HepG2 (cell line): Measurements from ENCODE around the gene CAPN8. TPM values are rescaled to one million over a fixed set of nuclear protein-coding genes. Genes with fewer than 3 reads are reported as not detected.

Source experiments
- ATAC-seq: fragments of 200-7000 bp; cut with Tn5 transposase; 3 replicates; pipeline ENCODE4 v1.9.1; 2020; ENCODE audit warnings: mild to moderate bottlenecking, moderate library complexity
- BruUV-seq: library from RNA; stranded (reverse); fragments of 400-500 nt; replicated peaks from 2 replicates; lab custom pipeline; 2021; lab: Mats Ljungman, UMichigan
- CTCF ChIA-PET: fragments of 300-600 bp; formaldehyde crosslinking; extraction: SDS; loops from one replicate; lab custom pipeline; 2021; ENCODE audit warnings: low total read pairs, inconsistent platforms, low intra/inter-chr PET ratio; lab: Yijun Ruan, JAX
- POLR2A ChIA-PET: fragments of 350-600 bp; sonication (Branson Sonifier 250); formaldehyde crosslinking; loops from one replicate; lab custom pipeline; 2020; ENCODE audit warnings: antibody characterized with exemption, inconsistent platforms; lab: Yijun Ruan, JAX
- DNase-seq: peaks from one replicate; pipeline ENCODE4 v3.0.0-alpha.2; 2015; ENCODE audit warnings: low spot score
- FAIRE-seq: peaks from 3 replicates; lab custom pipeline; 2011; peaks lifted over from hg19 to GRCh38; lab: Jason Lieb, UNC
- H2AFZ ChIP-seq: one replicate; pipeline ENCODE4 v1.6.1; 2011; ENCODE audit warnings: low read length, inconsistent platforms
- H3K27ac ChIP-seq: fragments of 300-600 bp; 3 replicates; pipeline ENCODE4 v1.8.0; 2011; ENCODE audit warnings: mixed run types, mild to moderate bottlenecking, mixed read lengths, low read length, inconsistent platforms; ENCODE audit not compliant: insufficient read depth; ENCODE audit errors: extremely low read length
- H3K27me3 ChIP-seq, 2 experiments: fragments of 200-600 bp in 1 of 2; 2 replicates in 1 of 2; 3 replicates in 1 of 2; pipeline versions ENCODE4 v1.6.0 to v1.8.0; 2011; ENCODE audit warnings: low read length in 2 of 2, mild to moderate bottlenecking in 2 of 2, moderate library complexity in 2 of 2, inconsistent platforms in 1 of 2; ENCODE audit not compliant: insufficient read depth in 2 of 2, control insufficient read depth in 1 of 2
- H3K36me3 ChIP-seq, 2 experiments: fragments of 200-600 bp in 1 of 2; replicated peaks in 1 of 2; 2 replicates in 1 of 2; 3 replicates in 1 of 2; pipeline versions ENCODE4 v1.5.1 to v1.8.0; 2011; ENCODE audit warnings: low read length in 2 of 2, inconsistent platforms in 1 of 2; ENCODE audit not compliant: insufficient read depth in 2 of 2, control insufficient read depth in 1 of 2
- H3K4me1 ChIP-seq: 2 replicates; pipeline ENCODE4 v1.5.1; 2012; ENCODE audit warnings: low read length, inconsistent platforms; ENCODE audit not compliant: insufficient read depth
- H3K4me2 ChIP-seq: 2 replicates; pipeline ENCODE4 v1.6.0; 2011; ENCODE audit warnings: low read depth, low read length, inconsistent platforms
- H3K4me3 ChIP-seq, 3 experiments: fragments of 200-600 bp in 1 of 3; sonication (generic), shearing (Covaris generic) in 1 of 3; replicated peaks in 1 of 3; 2 replicates each; pipeline ENCODE4 v1.5.1; 2011 to 2016; ENCODE audit warnings: low read length in 3 of 3, inconsistent platforms in 2 of 3, low read depth in 2 of 3, mild to moderate bottlenecking in 2 of 3, control low read depth in 1 of 3, mixed read lengths in 1 of 3; ENCODE audit not compliant: insufficient read depth in 1 of 3
- H3K79me2 ChIP-seq: one replicate; pipeline ENCODE4 v1.6.1; 2011; ENCODE audit warnings: low read length, inconsistent platforms; ENCODE audit not compliant: insufficient read depth
- H3K9ac ChIP-seq: 2 replicates; pipeline ENCODE4 v1.6.0; 2011; ENCODE audit warnings: mild to moderate bottlenecking, low read depth, low read length, inconsistent platforms; ENCODE audit not compliant: insufficient read depth
- H3K9me3 ChIP-seq: 2 replicates; pipeline ENCODE4 v1.5.1; 2012; ENCODE audit warnings: mild to moderate bottlenecking, low read length
- H4K20me1 ChIP-seq: 2 replicates; pipeline ENCODE4 v1.6.0; 2011; ENCODE audit warnings: inconsistent platforms, mild to moderate bottlenecking, low read length, moderate library complexity; ENCODE audit not compliant: insufficient read depth
- ATRX ChIP-seq: sonication (generic); formaldehyde crosslinking; IDR thresholded peaks from 2 replicates; pipeline ENCODE4 v1.4.0; 2020; ENCODE audit warnings: missing genetic modification reagents, borderline replicate concordance
- CBX2 ChIP-seq, 2 experiments: fragments of 200-600 bp in 1 of 2; sonication (generic); formaldehyde crosslinking in 1 of 2; IDR thresholded peaks; 2 replicates each; pipeline versions ENCODE4 v1.7.0 to v1.8.1; 2018 to 2022; ENCODE audit warnings: low read depth in 2 of 2, low read length in 1 of 2, mild to moderate bottlenecking in 1 of 2, missing genetic modification reagents in 1 of 2
- GTF2F1 ChIP-seq: fragments of 150-350 bp; IDR thresholded peaks from 2 replicates; pipeline ENCODE4 v1.6.1; 2014; ENCODE audit warnings: low read length
- HDAC6 ChIP-seq: fragments of 200-600 bp; sonication (generic); IDR thresholded peaks from 2 replicates; pipeline ENCODE4 v1.7.0; 2017; ENCODE audit warnings: mild to moderate bottlenecking, antibody characterized with exemption, low read length, low read depth
- HHEX ChIP-seq: IDR thresholded peaks from 2 replicates; pipeline ENCODE4 v1.6.1; 2016; ENCODE audit warnings: control low read depth
- HMGA1 ChIP-seq: sonication (generic); formaldehyde crosslinking; conservative IDR thresholded peaks from 2 replicates; pipeline ENCODE4 v1.4.0; 2020; ENCODE audit warnings: missing genetic modification reagents
- IRF2 ChIP-seq: IDR thresholded peaks from 2 replicates; pipeline ENCODE4 v1.6.1; 2018; ENCODE audit warnings: missing genetic modification reagents, missing compliant biosample characterization
- POGK ChIP-seq: sonication (generic); formaldehyde crosslinking; conservative IDR thresholded peaks from 2 replicates; pipeline ENCODE4 v1.8.0; 2022; ENCODE audit warnings: mild to moderate bottlenecking, moderate library complexity, missing genetic modification reagents
- RNF2 ChIP-seq: fragments of 450-650 bp; conservative IDR thresholded peaks from 2 replicates; pipeline ENCODE4 v1.6.1; 2016; ENCODE audit warnings: low read depth
- SALL1 ChIP-seq: sonication (generic); formaldehyde crosslinking; IDR thresholded peaks from 2 replicates; pipeline ENCODE4 v1.8.0; 2022; ENCODE audit warnings: mild to moderate bottlenecking, missing genetic modification reagents
- TCF12 ChIP-seq, 2 experiments: fragments of 450-650 bp in 1 of 2; sonication (generic) in 1 of 2; formaldehyde crosslinking in 1 of 2; IDR thresholded peaks; 2 replicates each; pipeline versions ENCODE4 v1.6.1 to v1.8.0; 2017 to 2022; ENCODE audit warnings: antibody characterized with exemption in 1 of 2, mild to moderate bottlenecking in 1 of 2, missing genetic modification reagents in 1 of 2, moderate library complexity in 1 of 2
- WIZ ChIP-seq: sonication (generic); formaldehyde crosslinking; IDR thresholded peaks from 2 replicates; pipeline ENCODE4 v1.5.1; 2020; ENCODE audit warnings: mild to moderate bottlenecking, missing genetic modification reagents
- ZNF501 ChIP-seq: sonication (generic); formaldehyde crosslinking; IDR thresholded peaks from 2 replicates; pipeline ENCODE4 v1.5.1; 2020; ENCODE audit warnings: mild to moderate bottlenecking, moderate library complexity, missing genetic modification reagents
- ZNF749 ChIP-seq: sonication (generic); formaldehyde crosslinking; IDR thresholded peaks from 2 replicates; pipeline ENCODE4 v1.8.0; 2022; ENCODE audit warnings: mild to moderate bottlenecking, missing genetic modification reagents, moderate library complexity, borderline replicate concordance
- ZNF850 ChIP-seq: sonication (generic); formaldehyde crosslinking; conservative IDR thresholded peaks from 2 replicates; pipeline ENCODE4 v1.9.0; 2021; ENCODE audit warnings: mild to moderate bottlenecking, missing genetic modification reagents
- WGBS: methylation state at CpG from one replicate; pipeline ENCODE4 v1.1.6; 2017; ENCODE audit warnings: low lambda C conversion rate; 5-methylcytosine and 5-hydroxymethylcytosine counted together
- in situ Hi-C: cut with HindIII; loops from 2 replicates; pipeline ENCODE4 v1.10.0; 2017; ENCODE audit warnings: low pct_unique_long_range_greater_than_20kb; ENCODE audit not compliant: extremely low pct_ligation_motif_present
- intact Hi-C: fragments of 100-400 bp; cut with micrococcal nuclease; formaldehyde crosslinking; loops from one replicate; pipeline ENCODE4 v1.10.0; 2022; ENCODE audit not compliant: unreplicated experiment
- polyA plus RNA-seq, 8 experiments: library from polyadenylated mRNA; depleted of rRNA in 3 of 8; stranded (reverse) in 7 of 8; unstranded in 1 of 8; fragments of >200 nt; fragmentation: Illumina TruSeq in 4 of 8; extraction: Trizol in 4 of 8; gene quantifications; 2 replicates each; pipeline versions ENCODE4 v1.2.1 to v1.2.3, GENCODE V29; 2011 to 2016; ENCODE audit warnings: low read depth in 4 of 8, missing spikeins in 1 of 8, mixed read lengths in 1 of 8; ENCODE audit not compliant: insufficient read depth in 1 of 8
- total RNA-seq, 5 experiments: library from RNA; depleted of rRNA; stranded (reverse); fragments of >200 nt; fragmentation: Illumina TruSeq; extraction: Trizol; gene quantifications; 2 replicates each; pipeline ENCODE4 v1.2.3, GENCODE V29; 2016; ENCODE audit warnings: low read depth in 1 of 5
- TF ChIP-seq, protein P1 (sequence below): sonication (generic); formaldehyde crosslinking; IDR thresholded peaks from 2 replicates; pipeline ENCODE4 v1.8.0; 2022; ENCODE audit warnings: missing genetic modification reagents, low read depth, mild to moderate bottlenecking, borderline replicate concordance

The CAPN8 gene
- total and polyA plus RNA-seq, 2 of the 13 experiments (the other 11 are each of a cell fraction or from before 2014, with no cell fraction given) = 0.20 to 0.25 TPM

DNA sequence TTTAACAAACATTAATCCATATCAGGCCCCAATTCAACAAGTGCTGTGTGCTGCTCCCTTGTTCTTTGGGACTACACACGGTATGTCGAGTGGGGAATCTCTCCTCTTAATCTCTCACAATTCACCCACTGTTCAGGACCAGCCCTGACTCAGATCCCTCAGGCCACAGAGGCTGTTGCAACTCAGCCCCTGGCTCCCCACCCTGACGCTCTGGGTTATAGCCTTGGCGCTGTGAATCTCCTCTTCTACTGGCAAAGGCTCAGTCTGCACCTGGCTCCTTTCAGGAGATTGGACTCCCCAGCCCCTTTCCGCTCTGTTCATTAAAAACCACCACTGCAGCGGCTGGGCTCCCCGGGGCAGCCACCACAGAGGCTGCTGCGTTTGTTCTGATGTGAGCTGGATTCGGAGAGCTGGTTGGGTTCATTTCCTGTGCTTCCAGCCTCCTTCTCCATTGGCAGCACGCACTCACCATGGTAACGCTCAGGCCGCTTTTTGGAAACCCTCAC, 13.0 kb downstream of the CAPN8 start:
- H3K4me1 ChIP-seq = peaks cover 15% of the 10 kb centered on the region
- no peaks in the 10 kb centered on the region for H3K79me2 ChIP-seq
- ChIA-PET CTCF (no interaction called here), POLR2A (no interaction called here)
- no peaks in the 10 kb centered on the region for H3K36me3 ChIP-seq
- no peaks in the 10 kb centered on the region for H4K20me1 ChIP-seq
- FAIRE-seq (no peak), ATAC-seq (no peak), DNase-seq (no peak)
- H3K4me3 ChIP-seq = no peak overlapping the region
- no peaks in the 10 kb centered on the region for H3K9me3 ChIP-seq
- no peak overlapping the region for H3K9ac ChIP-seq
- no peak for TF ChIP-seq GTF2F1
- TF ChIP-seq ZNF501 (CRISPR knock-in tag) = no peak
- TF ChIP-seq POGK (CRISPR knock-in tag) = no peak
- no peak for TF ChIP-seq ATRX
- no peak overlapping the region for H3K27ac ChIP-seq
- intact Hi-C loops = no loop called here
- no peaks in the 10 kb centered on the region for H3K27me3 ChIP-seq
- no peak overlapping the region for H3K4me2 ChIP-seq
- 44% methylated on average over 12 of the region's 12 CpGs for WGBS
- in situ Hi-C loops = no loop called here
- no peak overlapping the region for H2AFZ ChIP-seq
- no TSS peak for BruUV-seq

DNA sequence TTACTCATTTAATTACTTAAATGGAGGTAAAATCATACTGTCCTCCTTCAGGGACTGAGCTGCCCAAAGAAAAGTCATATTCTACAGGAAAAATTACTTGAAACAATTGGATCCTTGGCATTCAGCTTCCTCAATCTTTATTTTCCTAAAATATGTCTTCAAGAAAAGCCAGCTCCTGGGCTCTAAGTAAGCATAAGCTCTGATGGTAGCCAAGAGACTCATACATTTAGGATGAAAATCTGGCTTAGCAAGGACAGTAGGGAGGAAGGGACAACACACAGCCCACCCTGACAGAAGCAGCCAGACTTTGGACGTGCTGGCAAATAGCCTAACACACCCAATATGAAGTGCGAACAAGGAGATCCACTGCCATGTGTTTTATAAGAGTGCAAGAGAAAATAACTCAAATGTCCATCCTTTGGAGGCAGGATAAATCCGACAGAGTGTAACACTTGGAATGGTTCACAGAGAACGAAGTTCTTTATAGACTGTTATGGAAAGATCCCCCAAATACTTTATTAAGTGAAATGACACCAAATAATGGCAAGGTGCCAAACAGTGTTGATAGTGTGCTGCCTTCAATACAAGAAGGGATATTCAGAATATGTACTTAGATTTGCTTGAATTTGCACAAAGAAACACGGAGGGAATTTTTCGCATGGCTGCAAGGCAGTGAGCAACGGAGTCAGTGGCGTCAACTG, 14.1 kb downstream of the CAPN8 start:
- Histone ChIP-seq H2AFZ (no peak overlapping the region), H3K9me3 (no peaks in the 10 kb centered on the region), H3K27ac (no peak overlapping the region), H4K20me1 (no peaks in the 10 kb centered on the region), H3K79me2 (no peaks in the 10 kb centered on the region), H3K36me3 (no peaks in the 10 kb centered on the region), H3K4me2 (no peak overlapping the region), H3K4me3 (no peak overlapping the region), H3K27me3 (no peaks in the 10 kb centered on the region), H3K4me1 (peaks cover 15% of the 10 kb centered on the region), H3K9ac (no peak overlapping the region)
- FAIRE-seq (no peak), ATAC-seq (no peak), DNase-seq (no peak)
- WGBS = 53% methylated on average over 8 of the region's 8 CpGs
- in situ Hi-C loops (no loop called here), intact Hi-C loops (no loop called here)
- POLR2A ChIA-PET = no interaction called here
- BruUV-seq = no TSS peak
- CTCF ChIA-PET = no interaction called here
- TF ChIP-seq CBX2 (IDR thresholded peaks at IDR 0.05; ENCODE audit: low read depth, low read length) (no peak), CBX2 (CRISPR knock-in tag; IDR thresholded peaks at IDR 0.05; ENCODE audit: low read depth) (no peak), HHEX (no peak), TCF12 (IDR thresholded peaks at IDR 0.05) (no peak), TCF12 (CRISPR knock-in tag; IDR thresholded peaks at IDR 0.05) (no peak), HDAC6 (no peak), WIZ (CRISPR knock-in tag) (no peak), ZNF749 (CRISPR knock-in tag) (no peak), HMGA1 (CRISPR knock-in tag) (no peak), SALL1 (no peak), IRF2 (CRISPR knock-in tag) (no peak), ZNF850 (CRISPR knock-in tag) (no peak), RNF2 (no peak)
- TF ChIP-seq, protein P1, sequence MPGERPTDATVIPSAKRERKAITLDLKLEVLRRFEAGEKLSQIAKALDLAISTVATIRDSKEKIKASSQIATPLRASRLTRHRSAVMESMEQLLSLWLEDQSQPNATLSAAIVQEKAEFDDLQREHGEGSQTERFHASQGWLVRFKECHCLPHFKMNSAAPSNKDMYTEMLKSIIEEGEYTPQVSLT (CRISPR knock-in tag) = no peak
